HEK293 (cell line): ENCODE results near the gene PIGL.

ENCODE experiments used
- CTCF ChIP-seq: fragments of 450-650 bp; formaldehyde crosslinking; IDR thresholded peaks from 2 replicates; pipeline ENCODE4 v1.5.1; 2016; ENCODE audit warnings: missing biosample characterization, missing genetic modification characterization
- ZBTB10 ChIP-seq: fragments of 450-650 bp; formaldehyde crosslinking; IDR thresholded peaks from 2 replicates; pipeline ENCODE4 v1.5.1; 2016; ENCODE audit warnings: missing biosample characterization, missing genetic modification characterization
- ZNF157 ChIP-seq: fragments of 450-650 bp; formaldehyde crosslinking; IDR thresholded peaks from 2 replicates; pipeline ENCODE4 v1.5.1; 2016; ENCODE audit warnings: missing biosample characterization, missing genetic modification characterization

- TF ChIP-seq CTCF (tag by site-specific recombination) (no peak), ZBTB10 (tag by site-specific recombination) (no peak), ZNF157 (tag by site-specific recombination) (no peak)
Observed at GRCh38 chr17:16346721-16347271, 129.8 kb downstream of the PIGL start.
